Ishikawa (cell line): Measurements from ENCODE around the gene GPATCH3.

Source experiments
- CEBPB ChIP-seq: IDR thresholded peaks from 2 replicates; pipeline ENCODE4 v1.6.1; 2012
- CREB1 ChIP-seq: IDR thresholded peaks from 2 replicates; pipeline ENCODE4 v1.6.1; 2012; ENCODE audit warnings: low read depth
- EGR1 ChIP-seq: IDR thresholded peaks from 2 replicates; pipeline ENCODE4 v1.6.1; 2012
- EP300 ChIP-seq: IDR thresholded peaks from 2 replicates; pipeline ENCODE4 v1.6.1; 2012; ENCODE audit warnings: borderline replicate concordance
- FOXM1 ChIP-seq: IDR thresholded peaks from 2 replicates; pipeline ENCODE4 v1.6.1; 2012; ENCODE audit warnings: low read depth, borderline replicate concordance
- MAX ChIP-seq: IDR thresholded peaks from 2 replicates; pipeline ENCODE4 v1.6.1; 2012
- NFIC ChIP-seq: IDR thresholded peaks from 2 replicates; pipeline ENCODE4 v1.6.1; 2012
- RAD21 ChIP-seq: IDR thresholded peaks from 2 replicates; pipeline ENCODE4 v1.6.1; 2012; ENCODE audit warnings: low read depth
- REST ChIP-seq: IDR thresholded peaks from 2 replicates; pipeline ENCODE4 v1.6.1; 2012; ENCODE audit warnings: low read depth, mild to moderate bottlenecking
- TAF1 ChIP-seq: IDR thresholded peaks from 2 replicates; pipeline ENCODE4 v1.6.1; 2012; ENCODE audit warnings: low read depth, mild to moderate bottlenecking
- TCF12 ChIP-seq: IDR thresholded peaks from 2 replicates; pipeline ENCODE4 v1.6.1; 2012; ENCODE audit warnings: low read depth
- TEAD4 ChIP-seq: IDR thresholded peaks from 2 replicates; pipeline ENCODE4 v1.6.1; 2012
- USF1 ChIP-seq: IDR thresholded peaks from 2 replicates; pipeline ENCODE4 v1.6.1; 2012
- YY1 ChIP-seq: IDR thresholded peaks from 2 replicates; pipeline ENCODE4 v1.6.1; 2012; ENCODE audit warnings: low read depth
- ZBTB7A ChIP-seq: IDR thresholded peaks from 2 replicates; pipeline ENCODE4 v1.6.1; 2012; ENCODE audit warnings: low read depth

The GPATCH3 gene

GRCh38 chr1:26900001-26900814 lies at the start of gene GPATCH3:
TSS of gene GPATCH3 (minus strand) at chr1:26900467. CDS start at chr1:26900442, 25 bp downstream.
- TF ChIP-seq MAX (peak; percentile 68; the same call in 1 of the 2 replicates), RAD21 (no peak), REST (no peak), YY1 (peak; percentile 99), TEAD4 (peak; percentile 59), ZBTB7A (no peak), EP300 (no peak), CREB1 (no peak), NFIC (no peak), EGR1 (no peak; the same call in 1 of the 2 replicates), FOXM1 (no peak), TAF1 (peak; percentile 99), CEBPB (peak; percentile 74; the same call in 1 of the 2 replicates), USF1 (peak; percentile 98), TCF12 (peak; percentile 77)

- TF ChIP-seq ZBTB7A (no peak), USF1 (no peak), REST (no peak), MAX (no peak), TEAD4 (no peak), FOXM1 (no peak), EP300 (no peak), TAF1 (no peak), YY1 (no peak), NFIC (no peak), CEBPB (no peak), CREB1 (no peak), EGR1 (no peak), TCF12 (no peak), RAD21 (no peak)
These were observed 49.7 kb upstream of the GPATCH3 start for GRCh38 chr1:26949926-26950319.

- TF ChIP-seq TCF12 (no peak), TAF1 (no peak), RAD21 (no peak), FOXM1 (no peak), CREB1 (no peak), NFIC (no peak), REST (no peak)
These were observed 49.1 kb upstream of the GPATCH3 start for GRCh38 chr1:26949266-26949925.

GRCh38 chr1:26946270-26946669 lies 46.0 kb upstream of the GPATCH3 start:
- no peak for TF ChIP-seq ZBTB7A
- no peak for TF ChIP-seq EP300
- no peak for TF ChIP-seq YY1
- TF ChIP-seq USF1 = peak; percentile 54; the same call in 1 of the 2 replicates
